Endothelial cell of umbilical vein (primary cell): Measurements from ENCODE around the gene ITGB1BP1. TPM values are rescaled to one million over a fixed set of nuclear protein-coding genes. Genes with fewer than 3 reads are reported as not detected.

Experiments used
- BruUV-seq: library from RNA; stranded (reverse); fragments of 400-500 nt; replicated peaks from 2 replicates; lab custom pipeline; 2021; lab: Mats Ljungman, UMichigan
- CTCF ChIA-PET: fragments of 300-600, 350-600 bp; sonication (Branson Sonifier 250); formaldehyde crosslinking; loops from one replicate; lab custom pipeline; 2021; ENCODE audit warnings: antibody characterized with exemption, inconsistent platforms; lab: Charles Lee
- POLR2A ChIA-PET: fragments of 300-600, 350-600 bp; sonication (Branson Sonifier 250); formaldehyde crosslinking; loops from one replicate; lab custom pipeline; 2021; ENCODE audit warnings: antibody characterized with exemption, inconsistent platforms; lab: Charles Lee
- DNase-seq: peaks from one replicate; pipeline ENCODE4 v3.0.0-alpha.2; 2011; ENCODE audit warnings: low read depth, low spot score
- FAIRE-seq: peaks from 2 replicates; lab custom pipeline; 2011; peaks lifted over from hg19 to GRCh38; lab: Jason Lieb, UNC
- H2AFZ ChIP-seq: 2 replicates; pipeline ENCODE4 v1.6.0; 2012; ENCODE audit warnings: low read depth, low read length, control low read depth, inconsistent platforms
- H3K27ac ChIP-seq: 2 replicates; pipeline ENCODE4 v1.5.1; 2011; ENCODE audit warnings: low read depth, mild to moderate bottlenecking, control low read depth, low read length, moderate library complexity; ENCODE audit not compliant: insufficient read depth
- H3K27me3 ChIP-seq, 2 experiments: 2 replicates each; pipeline versions ENCODE4 v1.6.0 to v1.6.1; 2011; ENCODE audit warnings: low read length in 2 of 2, mixed read lengths in 1 of 2; ENCODE audit not compliant: control insufficient read depth in 2 of 2, insufficient read depth in 2 of 2
- H3K36me3 ChIP-seq, 2 experiments: 2 replicates in 1 of 2; 3 replicates in 1 of 2; pipeline ENCODE4 v1.5.1; 2011; ENCODE audit warnings: low read length in 2 of 2, mild to moderate bottlenecking in 1 of 2, moderate library complexity in 1 of 2; ENCODE audit not compliant: control insufficient read depth in 2 of 2, insufficient read depth in 2 of 2; ENCODE audit errors: extremely low read depth in 1 of 2
- H3K4me1 ChIP-seq: 3 replicates; pipeline ENCODE4 v1.5.1; 2011; ENCODE audit warnings: mild to moderate bottlenecking, low read length; ENCODE audit not compliant: control insufficient read depth, insufficient read depth; ENCODE audit errors: extremely low read depth
- H3K4me2 ChIP-seq: 2 replicates; pipeline ENCODE4 v1.6.1; 2011; ENCODE audit warnings: low read length, control low read depth, mixed read lengths; ENCODE audit not compliant: insufficient read depth
- H3K4me3 ChIP-seq, 3 experiments: fragments of 200-600 bp in 1 of 3; sonication (generic), shearing (Covaris generic) in 1 of 3; replicated peaks in 1 of 3; 2 replicates each; pipeline ENCODE4 v1.5.1; 2011 to 2016; ENCODE audit warnings: control low read depth in 3 of 3, low read length in 3 of 3, mild to moderate bottlenecking in 2 of 3, inconsistent platforms in 1 of 3, low read depth in 1 of 3, moderate library complexity in 1 of 3; ENCODE audit not compliant: insufficient read depth in 1 of 3
- H3K79me2 ChIP-seq: 2 replicates; pipeline ENCODE4 v1.6.0; 2012; ENCODE audit warnings: low read length, inconsistent platforms; ENCODE audit not compliant: control insufficient read depth, insufficient read depth
- H3K9ac ChIP-seq: replicated peaks from 2 replicates; pipeline ENCODE3; 2011; ENCODE audit warnings: low read length, control low read depth; ENCODE audit not compliant: insufficient read depth; ENCODE audit errors: extremely low read depth
- H3K9me1 ChIP-seq: replicated peaks from 3 replicates; pipeline ENCODE4 v1.6.0; 2011; ENCODE audit warnings: mild to moderate bottlenecking, low read length; ENCODE audit not compliant: control insufficient read depth, insufficient read depth; ENCODE audit errors: extremely low read depth
- H3K9me3 ChIP-seq: replicated peaks from 2 replicates; pipeline ENCODE4 v1.5.1; 2012; ENCODE audit warnings: low read length, inconsistent platforms; ENCODE audit not compliant: control insufficient read depth, insufficient read depth
- H4K20me1 ChIP-seq: replicated peaks from 2 replicates; pipeline ENCODE3; 2011; ENCODE audit warnings: mild to moderate bottlenecking, low read length; ENCODE audit not compliant: control insufficient read depth, insufficient read depth; ENCODE audit errors: extremely low read depth
- CTCF ChIP-seq, 2 donors: IDR thresholded peaks; 1 replicate in 1 of 2; 2 replicates in 1 of 2; pipeline ENCODE4 v1.5.1; 2011; ENCODE audit warnings: low read length in 2 of 2, mild to moderate bottlenecking in 2 of 2, moderate library complexity in 2 of 2, control low read depth in 1 of 2, inconsistent platforms in 1 of 2, low read depth in 1 of 2; ENCODE audit not compliant: insufficient read depth in 1 of 2; ENCODE audit errors: extremely low read depth in 1 of 2
- EZH2 ChIP-seq: IDR thresholded peaks from 2 replicates; pipeline ENCODE4 v1.6.1; 2012; ENCODE audit warnings: borderline replicate concordance, low read depth, mild to moderate bottlenecking, moderate library complexity, low read length, inconsistent platforms; ENCODE audit not compliant: severe bottlenecking
- FOS ChIP-seq: IDR thresholded peaks from 2 replicates; pipeline ENCODE4 v1.6.1; 2011; ENCODE audit warnings: mild to moderate bottlenecking, low read length, moderate library complexity, borderline replicate concordance; ENCODE audit not compliant: insufficient read depth
- GATA2 ChIP-seq: IDR thresholded peaks from 2 replicates; pipeline ENCODE4 v1.7.0; 2011; ENCODE audit warnings: low read depth, mild to moderate bottlenecking, moderate library complexity, mixed read lengths, low read length; ENCODE audit not compliant: insufficient read length, insufficient read depth
- JUN ChIP-seq: IDR thresholded peaks from 2 replicates; pipeline ENCODE4 v1.6.1; 2011; ENCODE audit warnings: borderline replicate concordance, low read depth; ENCODE audit not compliant: insufficient read length, insufficient read depth
- MAX ChIP-seq: IDR thresholded peaks from 2 replicates; pipeline ENCODE4 v1.6.1; 2011; ENCODE audit not compliant: insufficient read depth, insufficient read length
- POLR2A ChIP-seq: IDR thresholded peaks from 2 replicates; pipeline ENCODE4 v1.6.1; 2012; ENCODE audit warnings: low read depth, mild to moderate bottlenecking, control low read depth, low read length
- POLR2AphosphoS5 ChIP-seq: IDR thresholded peaks from 2 replicates; pipeline ENCODE4 v1.6.1; 2012; ENCODE audit warnings: low read depth, mild to moderate bottlenecking, control low read depth, low read length, moderate library complexity; ENCODE audit not compliant: insufficient read depth
- dilution Hi-C: fragments of 300-500 bp; cut with MboI; formaldehyde crosslinking; loops from one replicate; pipeline ENCODE4 v1.15.0; 2019; ENCODE audit warnings: low sequenced_read_pairs; ENCODE audit not compliant: extremely low pct_ligation_motif_present
- intact Hi-C: fragments of 100-400 bp; cut with micrococcal nuclease; formaldehyde crosslinking; loops from one replicate; pipeline ENCODE4 v1.10.0; 2022
- polyA plus RNA-seq, 4 experiments: library from polyadenylated mRNA; depleted of rRNA in 3 of 4; stranded (reverse) in 3 of 4; unstranded in 1 of 4; fragments of >200 nt; gene quantifications; 2 replicates each; pipeline versions ENCODE4 v1.2.1 to v1.2.3, GENCODE V29; 2011 to 2012; ENCODE audit warnings: missing spikeins in 1 of 4
- total RNA-seq: library from RNA; stranded (reverse); gene quantifications from 2 replicates; pipeline ENCODE4 v1.2.3, GENCODE V29; 2021

The ITGB1BP1 gene
- total and polyA plus RNA-seq, 2 donors (not counting 3 experiments of a cell fraction or from before 2014, with no cell fraction given), result 45.0 to 170 TPM

DNA sequence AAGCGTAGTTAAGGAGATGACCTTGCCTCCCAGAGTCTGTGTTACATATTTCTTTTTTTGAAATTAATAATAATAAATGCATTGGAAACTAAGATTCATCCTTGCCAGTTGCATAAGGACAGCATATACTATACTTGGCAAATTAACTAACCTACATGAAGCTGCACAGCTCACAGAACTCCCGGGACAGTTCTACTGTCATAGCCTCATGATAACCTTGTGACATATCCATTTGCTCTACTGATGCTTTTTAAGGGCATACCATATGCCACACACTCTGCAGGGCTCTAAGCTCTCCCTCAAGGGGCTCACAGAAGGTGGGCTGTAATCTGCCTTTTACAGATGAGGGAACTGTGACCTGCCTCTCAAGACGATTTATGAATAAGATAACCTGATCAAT lies 3.8 kb downstream of the ITGB1BP1 start:
- dilution Hi-C loops (no loop called here), intact Hi-C loops (no loop called here)
- no peak overlapping the region for H3K27ac ChIP-seq
- H3K79me2 ChIP-seq, result peaks cover 62% of the 10 kb centered on the region
- no peak overlapping the region for H3K4me2 ChIP-seq
- POLR2A ChIA-PET, result no interaction called here
- TF ChIP-seq MAX (no peak), POLR2A (no peak), GATA2 (no peak), CTCF (IDR thresholded peaks at IDR 0.05; ENCODE audit: extremely low read depth in 1 of 2, insufficient read depth in 1 of 2, low read depth in 1 of 2, low read length in 2 of 2) (no peak), EZH2 (no peak), POLR2AphosphoS5 (no peak), JUN (no peak), FOS (no peak)
- peaks cover 14% of the 10 kb centered on the region for H3K4me1 ChIP-seq
- H4K20me1 ChIP-seq, result no peaks in the 10 kb centered on the region
- CTCF ChIA-PET, result no interaction called here
- H3K9me1 ChIP-seq, result no peaks in the 10 kb centered on the region
- H3K36me3 ChIP-seq, result peaks cover 0 to 4% of the 10 kb centered on the region in 2 experiments
- no peaks in the 10 kb centered on the region for H3K27me3 ChIP-seq
- no peak overlapping the region for H2AFZ ChIP-seq
- H3K9ac ChIP-seq, result no peak overlapping the region
- FAIRE-seq (no peak), DNase-seq (no peak)
- no TSS peak for BruUV-seq
- H3K9me3 ChIP-seq, result no peaks in the 10 kb centered on the region
- H3K4me3 ChIP-seq, result no peak overlapping the region
